ENCODE data around the gene PTPRM.

Gene PTPRM

GRCh38 chr18:8400193-8400752 lies 833.2 kb downstream of the PTPRM start:
- TF ChIP-seq, protein P1, sequence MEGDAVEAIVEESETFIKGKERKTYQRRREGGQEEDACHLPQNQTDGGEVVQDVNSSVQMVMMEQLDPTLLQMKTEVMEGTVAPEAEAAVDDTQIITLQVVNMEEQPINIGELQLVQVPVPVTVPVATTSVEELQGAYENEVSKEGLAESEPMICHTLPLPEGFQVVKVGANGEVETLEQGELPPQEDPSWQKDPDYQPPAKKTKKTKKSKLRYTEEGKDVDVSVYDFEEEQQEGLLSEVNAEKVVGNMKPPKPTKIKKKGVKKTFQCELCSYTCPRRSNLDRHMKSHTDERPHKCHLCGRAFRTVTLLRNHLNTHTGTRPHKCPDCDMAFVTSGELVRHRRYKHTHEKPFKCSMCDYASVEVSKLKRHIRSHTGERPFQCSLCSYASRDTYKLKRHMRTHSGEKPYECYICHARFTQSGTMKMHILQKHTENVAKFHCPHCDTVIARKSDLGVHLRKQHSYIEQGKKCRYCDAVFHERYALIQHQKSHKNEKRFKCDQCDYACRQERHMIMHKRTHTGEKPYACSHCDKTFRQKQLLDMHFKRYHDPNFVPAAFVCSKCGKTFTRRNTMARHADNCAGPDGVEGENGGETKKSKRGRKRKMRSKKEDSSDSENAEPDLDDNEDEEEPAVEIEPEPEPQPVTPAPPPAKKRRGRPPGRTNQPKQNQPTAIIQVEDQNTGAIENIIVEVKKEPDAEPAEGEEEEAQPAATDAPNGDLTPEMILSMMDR (IDR thresholded peaks at IDR 0.05), result no peak
- Histone ChIP-seq H3K36me3 (peaks cover 13 to 75% (median 55%) of the 10 kb centered on the region in 3 donors), H3K4me3 (no peak overlapping the region), H3K27ac (no peak overlapping the region), H3K9me3 (no peaks in the 10 kb centered on the region), H3K27me3 (no peaks in the 10 kb centered on the region), H3K4me1 (no peaks in the 10 kb centered on the region)
- DNase-seq, result no peak
- intact Hi-C loops (cut with DNase I; ENCODE audit: low total_unique reads), result no loop called here

DNA sequence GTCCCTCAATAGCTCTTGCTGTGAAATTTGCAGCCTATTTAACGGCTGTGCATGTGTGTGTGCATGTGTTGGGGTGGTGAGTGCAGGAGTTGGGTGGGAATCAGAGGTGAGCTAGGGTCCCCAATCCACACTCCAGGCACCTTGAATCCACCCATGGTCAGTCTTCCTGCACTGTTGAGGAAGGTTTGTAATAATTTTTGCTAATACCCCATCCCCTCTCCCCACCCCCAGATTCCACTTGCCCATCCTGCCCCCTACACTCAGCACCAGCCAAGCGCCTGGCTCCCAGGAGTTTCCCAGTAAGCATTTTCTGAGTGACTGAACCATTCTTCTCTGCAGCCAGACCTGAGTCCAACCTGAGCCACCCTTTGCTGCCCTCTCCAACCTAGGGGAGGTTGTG lies 833.7 kb downstream of the PTPRM start:
- TF ChIP-seq, protein P1 (IDR thresholded peaks at IDR 0.05), result no peak
- H3K27ac ChIP-seq, result no peak overlapping the region
- no peaks in the 10 kb centered on the region for H3K27me3 ChIP-seq
- H3K9me3 ChIP-seq, result no peaks in the 10 kb centered on the region
- intact Hi-C loops (cut with DNase I; ENCODE audit: low total_unique reads), result no loop called here
- H3K4me3 ChIP-seq, result no peak overlapping the region
- peaks cover 13 to 75% (median 55%) of the 10 kb centered on the region in 3 donors for H3K36me3 ChIP-seq
- no peaks in the 10 kb centered on the region for H3K4me1 ChIP-seq
- DNase-seq, result no peak

- no peaks in the 10 kb centered on the region for H3K4me1 ChIP-seq
- no peak overlapping the region for H3K4me3 ChIP-seq
- H3K9me3 ChIP-seq, result no peaks in the 10 kb centered on the region
- DNase-seq, result no peak
- H3K27ac ChIP-seq, result no peak overlapping the region
- TF ChIP-seq, protein P1 (IDR thresholded peaks at IDR 0.05), result no peak
- no peaks in the 10 kb centered on the region for H3K27me3 ChIP-seq
- H3K36me3 ChIP-seq, result peaks cover 21 to 75% (median 58%) of the 10 kb centered on the region in 3 donors
- intact Hi-C loops (cut with DNase I; ENCODE audit: low total_unique reads), result no loop called here
Observed at GRCh38 chr18:8401606-8402005, 834.5 kb downstream of the PTPRM start.

DNA sequence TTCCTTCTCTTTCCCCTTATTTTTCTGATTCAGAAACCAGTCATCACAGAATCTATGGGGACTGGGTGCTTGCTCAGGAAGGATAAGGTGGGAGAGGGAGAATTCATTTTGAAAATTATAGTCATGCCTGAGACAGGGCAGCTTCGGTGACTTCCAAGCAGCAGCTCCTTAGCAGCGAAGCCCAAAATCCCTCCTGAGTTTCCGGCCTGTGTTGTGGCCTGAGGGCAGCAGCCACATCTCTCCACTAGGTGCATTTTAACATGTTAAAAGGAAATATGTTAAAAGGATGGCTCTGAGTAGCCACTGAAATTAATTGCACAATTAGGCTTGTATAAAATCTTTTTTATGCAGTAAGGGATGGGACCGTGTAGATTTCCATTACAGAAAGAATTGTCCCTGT lies 835.1 kb downstream of the PTPRM start:
- DNase-seq, result no peak
- TF ChIP-seq, protein P1 (IDR thresholded peaks at IDR 0.05), result no peak

DNA sequence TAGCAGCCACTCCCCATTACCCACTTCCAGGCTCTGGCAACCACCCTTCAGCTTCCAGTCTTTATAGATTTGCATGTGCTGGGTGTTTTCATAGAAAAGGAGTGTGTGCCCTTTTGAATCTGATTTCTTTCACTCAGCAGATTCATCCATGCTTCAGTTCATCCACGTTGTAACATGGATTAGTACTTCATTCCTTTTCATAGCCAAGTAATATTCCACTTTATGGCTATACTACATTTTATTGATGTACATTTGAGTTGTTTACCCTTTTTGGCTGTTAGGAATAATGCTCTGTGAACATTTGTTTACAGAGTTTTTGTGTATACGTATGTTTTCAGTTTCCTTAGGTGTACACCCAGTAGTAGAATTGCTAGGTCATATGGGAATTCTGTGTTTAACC lies 836.6 kb downstream of the PTPRM start:
- H3K36me3 ChIP-seq, result peaks cover 29 to 74% (median 62%) of the 10 kb centered on the region in 3 donors
- no peak for DNase-seq
- intact Hi-C loops (cut with DNase I; ENCODE audit: low total_unique reads), result no loop called here

More for the DNA sequence above, 835.1 kb downstream of the PTPRM start:
- H3K27me3 ChIP-seq, result no peaks in the 10 kb centered on the region
- H3K27ac ChIP-seq, result no peak overlapping the region
- H3K9me3 ChIP-seq, result no peaks in the 10 kb centered on the region
- H3K36me3 ChIP-seq, result peaks cover 27 to 74% (median 58%) of the 10 kb centered on the region in 3 donors
- no peak overlapping the region for H3K4me3 ChIP-seq
- no peaks in the 10 kb centered on the region for H3K4me1 ChIP-seq
- intact Hi-C loops (cut with DNase I; ENCODE audit: low total_unique reads), result no loop called here

More for the DNA sequence above, 836.6 kb downstream of the PTPRM start:
- Histone ChIP-seq H3K9me3 (no peaks in the 10 kb centered on the region), H3K4me3 (no peak overlapping the region), H3K27ac (no peak overlapping the region), H3K4me1 (no peaks in the 10 kb centered on the region), H3K27me3 (no peaks in the 10 kb centered on the region)
- TF ChIP-seq, protein P1 (IDR thresholded peaks at IDR 0.05), result no peak

Measured in tibial artery (tissue), 4 donors.